NCI-H2081 treated with DMSO at 0.1 percent for 48 hours (cell line): Measurements from ENCODE around the gene IQCH.

Experiments used
- DNase-seq: peaks from one replicate; lab custom pipeline; 2025; lab: John Stamatoyannopoulos, UW

IQCH gene

DNA sequence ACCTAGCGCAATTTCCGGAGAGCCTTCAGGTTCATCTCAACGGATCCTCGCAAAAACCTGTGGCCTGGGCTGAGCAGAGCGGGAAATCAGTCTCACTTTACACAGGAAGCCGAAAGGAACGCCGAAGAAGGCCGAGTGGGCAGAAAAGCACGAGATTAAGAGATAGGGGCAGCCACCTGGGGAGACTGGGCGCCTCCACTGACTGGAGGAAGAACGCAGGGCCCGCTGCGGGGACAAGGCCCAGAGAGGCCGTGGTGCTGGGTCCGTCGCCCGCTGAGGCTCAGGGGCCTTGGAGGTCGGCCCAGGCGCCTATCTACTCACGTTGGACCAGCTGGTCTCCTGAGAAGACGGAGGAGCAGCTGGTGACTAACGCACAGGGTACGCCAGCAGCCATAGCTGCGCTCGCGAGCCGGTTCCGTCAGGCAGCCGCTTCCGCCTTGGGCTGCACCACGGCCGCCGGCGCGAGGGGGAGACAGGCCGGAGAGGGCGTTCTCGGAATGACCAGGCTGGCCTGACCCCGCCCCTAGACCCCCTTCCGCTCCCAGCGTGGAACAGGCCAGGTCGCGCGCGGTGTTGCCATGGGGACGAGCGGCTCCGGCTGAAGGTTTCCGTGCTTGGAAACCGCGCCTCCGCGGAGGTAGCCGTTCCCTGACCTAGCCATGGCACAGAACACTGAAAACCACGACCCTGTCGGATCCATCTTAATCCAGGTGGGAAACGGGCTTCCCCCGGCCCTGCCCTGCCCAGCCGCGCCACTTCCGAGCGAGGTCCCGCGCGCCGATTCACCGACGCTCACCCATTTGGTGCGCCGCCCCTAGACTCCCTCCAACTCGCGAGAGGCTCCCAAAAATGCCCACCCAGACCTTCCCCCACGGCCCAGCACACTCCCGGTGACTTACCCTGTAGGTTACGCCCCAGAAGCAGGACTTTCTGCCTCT, at the start of gene IQCH, which contains the start of gene AAGAB:
TSS of gene IQCH (plus strand) at position 549 of the 938 bp plus-strand sequence. CDS start at position 660, 111 bp downstream.
TSS of gene AAGAB (minus strand) at position 424 of the 938 bp plus-strand sequence. CDS start at position 394, 30 bp downstream.
- DNase-seq = peak; percentile 58

- DNase-seq = no peak
Observed at GRCh38 chr15:67207555-67208207, 46.9 kb upstream of the IQCH start.

GRCh38 chr15:67208396-67208795, 46.2 kb upstream of the IQCH start:
- no peak for DNase-seq

- no peak for DNase-seq
Observed at GRCh38 chr15:67210555-67211168, 43.9 kb upstream of the IQCH start.

DNA sequence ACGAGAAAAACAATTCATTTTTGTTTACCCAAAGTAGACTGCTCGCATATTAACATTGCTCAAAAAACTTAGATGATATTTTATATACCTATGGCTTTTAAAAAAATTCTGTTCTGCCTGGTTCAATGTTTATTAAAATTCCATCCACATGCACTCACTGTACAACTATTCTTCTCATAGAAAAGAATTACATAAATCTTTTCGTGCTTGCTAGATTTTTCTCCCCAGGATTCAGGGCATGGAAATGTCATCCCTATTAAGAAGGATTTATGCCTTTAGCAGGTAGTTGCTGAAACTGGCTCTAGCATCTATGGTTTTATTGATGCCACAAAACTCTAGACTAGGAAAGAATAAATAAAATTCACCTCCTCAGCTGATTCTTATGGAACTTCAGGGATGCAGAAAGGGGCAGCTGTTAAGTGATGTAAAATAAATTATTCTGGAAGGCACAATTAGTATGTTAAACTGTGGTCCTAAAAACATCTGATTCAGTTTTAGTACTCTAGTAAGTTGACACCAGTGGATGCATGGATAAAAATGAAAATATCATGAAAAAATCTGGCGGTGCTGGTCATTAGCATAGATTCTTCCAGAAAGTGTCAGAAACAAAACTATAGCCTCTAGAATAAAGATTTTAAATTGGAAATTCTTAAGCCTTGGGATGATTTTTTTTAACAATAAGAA, 41.8 kb upstream of the IQCH start:
- no peak for DNase-seq

DNA sequence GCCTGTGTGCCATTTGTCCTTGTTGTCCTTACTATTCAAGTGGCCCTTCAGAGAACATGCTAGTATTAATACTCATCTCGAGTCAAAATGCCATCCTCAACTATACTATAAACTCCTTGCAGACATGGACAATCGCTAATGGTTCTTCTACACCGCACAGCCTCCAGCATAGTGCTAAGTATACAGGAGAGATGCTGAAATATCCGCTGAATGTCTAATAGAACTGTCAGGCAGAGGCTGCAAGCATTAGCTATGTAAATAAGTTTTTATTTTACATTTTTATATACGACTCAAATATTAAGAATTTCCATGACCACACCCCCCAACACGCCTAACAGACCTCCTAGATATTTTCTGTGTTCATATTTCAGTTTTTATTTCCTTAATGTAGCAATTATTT, 39.5 kb upstream of the IQCH start:
- no peak for DNase-seq

GRCh38 chr15:67216859-67217258, 37.7 kb upstream of the IQCH start:
- no peak for DNase-seq

- no peak for DNase-seq
Observed at GRCh38 chr15:67218428-67218827, 36.2 kb upstream of the IQCH start.

DNA sequence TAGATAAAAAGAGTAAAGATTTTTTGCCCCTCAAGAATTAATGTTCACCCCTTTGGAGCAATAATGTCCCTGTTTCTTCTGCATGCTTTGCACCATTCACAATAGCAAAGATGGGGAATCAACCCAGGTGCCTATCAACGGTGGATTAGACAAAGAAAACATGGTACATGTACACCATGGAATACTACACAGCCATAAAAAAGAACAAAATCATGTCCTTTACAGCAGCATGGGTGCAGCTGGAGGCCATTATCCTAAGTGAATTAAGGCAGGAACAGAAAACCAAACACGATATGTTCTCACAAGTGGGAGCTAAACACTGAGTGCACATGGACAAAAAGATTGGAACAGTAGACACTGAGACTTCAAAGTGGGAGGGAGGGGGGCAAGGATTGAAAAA, 35.3 kb upstream of the IQCH start:
- DNase-seq = no peak

DNA sequence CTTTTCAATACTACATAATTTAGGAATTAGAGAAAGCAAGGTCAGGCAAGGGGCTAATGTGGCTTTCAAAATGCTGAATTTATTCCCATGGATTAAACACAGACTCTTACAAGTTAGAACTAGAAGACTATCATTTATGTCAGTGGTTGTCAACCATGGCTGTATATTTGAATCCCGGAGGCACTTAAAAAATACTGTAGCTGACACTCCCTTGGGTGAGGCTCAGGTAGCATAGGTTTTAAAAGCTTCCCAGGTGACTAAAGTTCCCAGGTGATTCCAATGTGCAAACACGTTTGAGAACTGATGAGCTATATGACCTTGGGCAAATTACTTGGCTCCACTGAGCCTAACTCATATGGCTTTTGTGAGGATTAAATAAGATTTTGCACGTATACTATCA, 29.7 kb upstream of the IQCH start:
- DNase-seq = no peak

- no peak for DNase-seq
Observed at GRCh38 chr15:67225336-67225735, 29.2 kb upstream of the IQCH start.

- DNase-seq = no peak
Observed at GRCh38 chr15:67227431-67227830, 27.2 kb upstream of the IQCH start.

DNA sequence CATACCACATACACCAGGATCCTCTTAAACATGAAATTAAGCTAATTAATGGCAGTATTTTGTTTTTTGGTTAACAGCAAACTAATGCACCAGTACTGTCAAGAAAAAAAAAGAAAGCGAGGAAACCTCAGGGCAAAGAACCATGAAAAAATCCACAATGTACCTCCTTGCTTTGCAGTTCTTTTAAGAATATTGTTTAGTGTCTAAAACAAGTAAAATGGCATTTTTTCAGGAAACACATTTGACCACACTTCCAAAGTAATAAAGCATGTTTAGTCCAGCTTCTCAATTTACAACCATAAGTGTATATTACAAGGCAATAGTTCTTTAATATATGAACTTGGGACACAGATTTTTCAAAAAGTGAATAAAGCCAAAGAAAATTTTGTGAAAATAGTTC, 26.7 kb upstream of the IQCH start:
- no peak for DNase-seq

- DNase-seq = no peak
Observed at GRCh38 chr15:67228286-67228685, 26.3 kb upstream of the IQCH start.

GRCh38 chr15:67230504-67230903, 24.1 kb upstream of the IQCH start:
- DNase-seq = no peak

- no peak for DNase-seq
Observed at GRCh38 chr15:67232591-67232990, 22.0 kb upstream of the IQCH start.

- no peak for DNase-seq
Observed at GRCh38 chr15:67240235-67241131, 14.1 kb upstream of the IQCH start.

DNA sequence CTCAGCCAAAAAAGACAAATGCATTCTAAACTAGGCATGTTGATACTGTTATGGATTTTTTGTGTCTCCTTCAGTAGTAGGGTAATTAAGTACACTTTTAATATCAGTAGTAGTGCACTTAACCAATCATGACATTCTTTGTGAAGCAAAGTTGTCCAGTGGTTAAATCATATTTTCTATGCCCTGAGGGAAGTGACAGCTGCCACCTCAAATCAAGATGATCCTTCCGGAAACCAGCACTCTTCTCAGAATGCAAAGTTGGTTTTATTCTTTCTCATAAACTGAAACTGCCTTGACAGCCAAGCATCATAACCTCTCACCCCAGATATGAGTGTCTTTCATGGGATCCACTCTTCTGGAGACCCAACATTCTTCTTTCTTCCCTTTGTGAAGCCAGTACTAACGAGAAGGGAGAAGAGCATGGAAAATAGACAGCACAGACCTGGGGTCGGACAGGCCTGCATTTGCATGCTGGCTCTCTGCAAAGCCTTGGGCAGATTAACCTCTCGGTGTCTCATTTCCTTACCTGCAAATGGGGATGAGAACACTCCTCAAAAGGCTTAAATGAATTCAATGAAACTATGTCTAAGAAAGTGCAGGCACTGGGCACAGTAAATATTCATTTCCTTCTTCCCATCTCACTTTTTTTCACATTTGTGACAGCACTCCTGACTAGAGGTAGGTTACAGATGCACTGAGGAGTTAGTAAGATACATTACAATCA, 13.3 kb upstream of the IQCH start:
- no peak for DNase-seq

GRCh38 chr15:67242708-67243111, 11.9 kb upstream of the IQCH start:
- DNase-seq = no peak

GRCh38 chr15:67244971-67245478, 9.6 kb upstream of the IQCH start:
- no peak for DNase-seq
